ENCODE results near the gene NRIP1.
"Not testable (repeated sequence)": the region's sequence is repeated elsewhere in the genome, so short reads cannot be mapped to it uniquely, and the experiment has no call there.

Gene NRIP1

GRCh38 chr21:15039607-15040299 lies 25.0 kb downstream of the NRIP1 start:
- FAIRE-seq (no peak), DNase-seq (ENCODE audit: low spot score) (no peak)

GRCh38 chr21:15037900-15038293 lies 26.9 kb downstream of the NRIP1 start:
- no peak for DNase-seq (ENCODE audit: low spot score)
- no peak for FAIRE-seq

GRCh38 chr21:15037095-15037899 lies 27.5 kb downstream of the NRIP1 start:
- FAIRE-seq (no peak), DNase-seq (ENCODE audit: low spot score) (no peak)

GRCh38 chr21:15036189-15036588 lies 28.6 kb downstream of the NRIP1 start:
- no peak for FAIRE-seq
- no peak for DNase-seq (ENCODE audit: low spot score)

GRCh38 chr21:15034126-15034853 lies 30.5 kb downstream of the NRIP1 start:
- FAIRE-seq (no peak), DNase-seq (ENCODE audit: low spot score) (no peak)

- no peak for DNase-seq (ENCODE audit: low spot score)
- FAIRE-seq: no peak
These were observed 32.9 kb downstream of the NRIP1 start for GRCh38 chr21:15031790-15032357.

GRCh38 chr21:15031362-15031761 lies 33.4 kb downstream of the NRIP1 start:
- not testable (repeated sequence) for DNase-seq (ENCODE audit: low spot score); FAIRE-seq

DNA sequence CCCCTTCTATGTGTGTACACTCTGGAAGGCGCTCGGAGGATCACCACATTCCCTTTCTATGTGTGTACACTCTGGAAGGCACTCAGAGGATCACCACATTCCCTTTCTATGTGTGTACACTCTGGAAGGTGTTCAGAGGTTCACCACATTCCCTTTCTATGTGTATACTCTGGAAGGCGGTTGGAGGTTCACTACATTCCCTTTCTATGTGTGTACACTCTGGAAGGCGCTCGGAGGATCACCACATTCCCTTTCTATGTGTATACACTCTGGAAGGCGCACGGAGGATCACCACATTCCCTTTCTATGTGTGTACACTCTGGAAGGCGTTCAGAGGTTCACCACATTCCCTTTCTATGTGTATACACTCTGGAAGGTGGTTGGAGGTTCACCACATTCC lies 33.9 kb downstream of the NRIP1 start:
- DNase-seq (ENCODE audit: low spot score); FAIRE-seq: not testable (repeated sequence)

- FAIRE-seq: no peak
- no peak for DNase-seq (ENCODE audit: low spot score)
These were observed 35.7 kb downstream of the NRIP1 start for GRCh38 chr21:15029077-15029476.

GRCh38 chr21:15028186-15028585 lies 36.6 kb downstream of the NRIP1 start:
- DNase-seq (ENCODE audit: low spot score) (no peak), FAIRE-seq (no peak)

GRCh38 chr21:15027056-15027455 lies 37.7 kb downstream of the NRIP1 start:
- no peak for DNase-seq (ENCODE audit: low spot score)
- no peak for FAIRE-seq

- no peak for FAIRE-seq
- DNase-seq (ENCODE audit: low spot score): no peak
These were observed 38.4 kb downstream of the NRIP1 start for GRCh38 chr21:15026370-15026769.

DNA sequence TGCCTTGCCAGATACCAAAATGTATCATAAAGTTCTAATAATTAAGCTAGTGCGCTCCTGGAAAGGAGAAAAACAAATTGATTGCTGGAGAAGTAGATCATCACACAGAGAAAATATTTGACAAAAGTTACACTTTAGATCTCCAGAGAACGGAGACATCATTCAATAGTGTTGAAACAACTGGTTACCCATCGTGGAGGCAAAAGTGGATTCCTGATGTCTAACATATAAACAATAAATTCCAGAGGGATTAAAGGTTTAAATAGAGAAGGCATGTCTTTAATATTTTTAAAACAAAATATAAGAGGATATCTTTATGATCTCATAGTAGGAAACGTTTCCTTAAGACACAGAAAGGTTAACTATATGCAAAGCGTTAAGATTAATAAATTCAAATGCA lies 41.0 kb downstream of the NRIP1 start:
- no peak for DNase-seq (ENCODE audit: low spot score)
- no peak for FAIRE-seq

GRCh38 chr21:15022608-15023261 lies 42.1 kb downstream of the NRIP1 start:
- FAIRE-seq (peak; percentile 46), DNase-seq (ENCODE audit: low spot score) (no peak)

GRCh38 chr21:15020797-15021196 lies 44.0 kb downstream of the NRIP1 start:
- no peak for DNase-seq (ENCODE audit: low spot score)
- no peak for FAIRE-seq

DNA sequence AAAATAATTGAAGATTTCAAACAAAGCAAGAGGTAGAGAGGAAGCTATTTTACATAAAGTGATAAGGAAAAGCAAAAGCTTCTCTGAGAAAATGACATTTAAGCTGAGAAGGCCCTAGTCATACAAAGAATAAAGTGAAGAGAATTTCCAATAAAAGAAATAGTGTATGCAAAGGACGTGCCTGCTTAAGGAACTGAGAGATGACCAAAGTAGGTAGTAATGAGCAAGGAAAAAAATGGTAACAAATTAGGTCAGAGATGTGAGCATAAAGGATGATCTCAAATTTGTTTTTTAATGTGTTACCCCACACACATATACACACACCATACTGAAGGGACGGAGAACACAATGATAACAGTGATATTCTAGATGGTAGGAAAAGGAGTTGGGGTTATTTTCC lies 46.4 kb downstream of the NRIP1 start:
- DNase-seq (ENCODE audit: low spot score): no peak
- FAIRE-seq: no peak

GRCh38 chr21:15015622-15016471 lies 49.0 kb downstream of the NRIP1 start:
- FAIRE-seq: no peak
- no peak for DNase-seq (ENCODE audit: low spot score)

DNA sequence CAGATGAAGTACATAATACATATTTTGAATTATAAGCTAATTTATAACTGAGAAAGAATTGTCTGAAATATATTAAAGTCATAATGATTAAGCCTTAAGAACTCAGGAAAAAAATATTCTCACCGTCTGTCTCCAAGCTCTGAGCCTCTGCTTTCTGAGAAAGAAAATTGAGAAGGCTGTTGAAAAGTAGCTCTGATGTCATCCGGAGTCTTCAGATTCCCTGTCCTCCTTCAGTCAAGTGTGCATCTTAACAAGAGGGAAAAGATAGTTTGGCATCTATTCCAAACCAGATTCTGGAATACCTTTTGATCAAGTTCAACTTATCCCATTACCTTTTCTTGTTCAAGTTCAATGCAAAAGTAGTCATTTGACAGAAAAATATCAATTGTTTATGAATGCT lies 50.6 kb downstream of the NRIP1 start:
- FAIRE-seq (no peak), DNase-seq (ENCODE audit: low spot score) (no peak)

- FAIRE-seq: no peak
These were observed 52.8 kb downstream of the NRIP1 start for GRCh38 chr21:15011967-15012366.

GRCh38 chr21:15010645-15011044 lies 54.2 kb downstream of the NRIP1 start:
- no peak for FAIRE-seq
- no peak for DNase-seq (ENCODE audit: low spot score)

More at GRCh38 chr21:15011967-15012366, 52.8 kb downstream of the NRIP1 start:
- no peak for DNase-seq (ENCODE audit: low spot score)

All from urothelium cell line (cell line).